HG02610 (cell line): ENCODE measurements around the gene ZNF813.
"Not testable (repeated sequence)": the region's sequence is repeated elsewhere in the genome, so short reads cannot be mapped to it uniquely, and the experiment has no call there.

Experiments
- ATAC-seq: cut with Tn5 transposase; IDR thresholded peaks from one replicate; pipeline ENCODE4 v1.9.1; 2021; ENCODE audit warnings: mild to moderate bottlenecking, moderate library complexity; ENCODE audit not compliant: unreplicated experiment

Gene ZNF813

DNA sequence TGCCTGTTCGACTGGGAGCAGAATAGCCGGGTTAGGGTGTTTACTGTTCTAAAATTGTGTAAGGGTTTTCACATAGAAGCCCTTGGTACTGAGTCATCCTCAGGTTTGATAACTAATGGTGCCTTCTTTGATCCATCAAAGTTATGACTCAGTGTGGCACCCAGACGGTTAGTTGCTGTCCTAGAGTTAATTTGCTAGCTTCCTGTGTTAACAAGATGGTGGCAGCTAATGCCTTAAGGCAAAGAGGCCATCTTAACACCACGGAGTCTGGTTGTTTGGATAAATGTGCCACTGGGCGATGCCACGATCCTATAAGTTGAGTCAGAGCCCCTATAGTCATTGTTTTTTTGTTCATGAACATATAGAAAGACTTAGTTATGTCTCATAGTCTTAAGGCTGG, 7.9 kb downstream of the ZNF813 start:
- ATAC-seq = not testable (repeated sequence)

DNA sequence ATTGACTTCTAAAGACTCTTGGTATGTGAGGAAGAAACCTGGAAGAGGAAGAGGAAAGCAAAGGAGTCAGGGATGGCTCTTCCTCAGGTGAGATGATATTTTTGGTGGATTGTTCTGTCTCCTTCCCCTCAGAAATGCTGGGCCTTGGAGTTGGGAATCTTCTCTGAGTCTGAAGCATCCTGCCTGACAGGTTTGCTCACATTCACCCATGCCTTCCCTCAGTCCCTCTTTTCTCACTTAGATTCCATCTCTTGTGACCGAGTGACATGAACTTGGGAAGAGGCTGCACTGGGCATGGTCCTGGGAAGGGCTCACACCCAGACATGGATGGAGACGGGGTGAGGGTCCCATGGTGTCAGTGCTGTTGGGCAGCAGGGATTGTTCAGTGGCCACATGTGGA, 16.2 kb downstream of the ZNF813 start:
- ATAC-seq = not testable (repeated sequence)

DNA sequence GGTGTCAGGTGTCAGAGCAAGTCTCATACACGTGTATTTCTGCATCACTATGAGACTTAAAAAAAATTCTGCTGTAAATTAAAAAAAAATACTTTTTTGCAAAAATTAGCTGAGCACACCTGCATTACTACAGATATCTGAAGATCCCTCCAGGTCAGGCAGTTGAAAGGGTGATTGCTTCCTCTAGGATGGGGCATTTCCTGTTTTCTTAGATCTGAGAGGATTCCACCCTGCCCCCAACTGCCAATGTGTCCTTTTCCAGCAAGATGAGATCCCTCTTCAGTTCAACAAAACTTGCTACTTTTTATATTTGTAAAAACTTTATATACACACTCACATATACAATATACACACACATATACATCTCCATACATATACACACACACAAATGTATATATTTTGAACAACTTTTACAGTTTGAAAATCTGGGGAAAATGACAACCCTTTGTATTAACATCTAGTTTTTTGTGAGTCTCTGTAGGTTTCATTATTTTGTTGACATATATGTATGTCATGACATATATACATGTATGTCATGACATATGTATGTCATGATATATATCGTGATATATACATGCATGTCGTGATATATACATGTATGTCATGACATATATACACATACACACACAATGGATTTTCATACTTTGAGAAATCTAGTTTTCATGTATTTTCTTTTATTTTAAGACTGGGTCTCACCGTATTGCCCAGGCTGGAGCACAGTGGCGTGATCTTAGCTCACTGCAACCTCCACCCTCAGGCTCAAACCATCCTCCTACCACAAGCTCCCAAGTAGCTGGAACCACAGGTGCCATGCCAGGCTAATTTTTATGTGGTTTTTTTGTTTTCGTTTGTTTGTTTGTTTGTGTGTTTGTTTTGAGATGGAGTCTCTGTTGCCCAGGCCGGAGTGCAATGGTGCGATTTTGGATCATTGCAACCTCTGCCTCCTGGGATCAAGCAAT, 17.8 kb downstream of the ZNF813 start:
- ATAC-seq = no peak

DNA sequence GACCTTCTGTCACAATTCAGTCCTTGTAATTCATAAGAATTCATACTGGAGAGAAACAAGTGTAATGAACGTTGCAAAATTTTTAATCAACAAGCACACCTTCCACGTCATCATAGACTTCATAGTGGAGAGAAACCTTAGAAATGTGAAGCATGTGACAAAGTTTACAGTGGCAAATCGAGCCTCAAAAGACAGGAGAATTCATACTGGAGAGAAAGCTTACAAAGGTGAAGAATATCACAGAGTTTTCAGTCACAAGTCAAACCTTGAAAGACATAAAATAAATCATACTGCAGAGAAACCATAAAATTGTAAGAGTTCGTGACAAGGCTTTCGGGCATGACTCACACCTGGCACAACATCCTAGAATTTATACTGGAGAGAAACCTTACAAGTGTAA, 24.6 kb downstream of the ZNF813 start:
- no peak for ATAC-seq

DNA sequence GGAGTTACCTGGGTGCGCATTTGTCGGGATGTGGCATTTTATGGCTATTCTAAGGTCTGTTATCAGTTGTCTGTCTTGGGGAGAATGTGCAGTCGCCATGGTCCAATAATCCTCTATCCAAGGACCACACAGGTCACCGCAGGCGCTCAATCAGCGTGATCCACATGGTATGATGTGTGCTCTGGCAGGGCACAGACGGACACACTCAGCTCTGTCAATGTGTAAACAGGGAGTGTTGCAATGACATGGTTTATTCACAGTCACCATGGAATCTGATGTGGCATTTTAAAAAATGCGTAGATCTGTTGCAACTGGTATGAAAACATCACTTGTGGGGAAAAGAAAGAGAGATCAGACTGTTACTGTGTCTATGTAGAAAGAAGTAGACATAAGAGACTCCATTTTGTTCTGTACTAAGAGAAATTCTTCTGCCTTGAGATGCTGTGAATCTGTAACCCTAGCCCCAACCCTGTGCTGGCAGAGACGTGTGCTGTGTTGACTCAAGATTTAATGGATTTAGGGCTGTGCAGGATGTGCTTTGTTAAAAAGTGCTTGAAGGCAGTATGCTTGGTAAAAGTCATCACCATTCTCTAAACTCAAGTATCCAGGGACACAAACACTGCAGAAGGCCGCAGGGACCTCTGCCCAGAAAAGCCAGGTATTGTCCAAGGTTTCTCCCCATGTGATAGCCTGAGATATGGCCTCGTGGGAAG, 29.9 kb downstream of the ZNF813 start:
- not testable (repeated sequence) for ATAC-seq

DNA sequence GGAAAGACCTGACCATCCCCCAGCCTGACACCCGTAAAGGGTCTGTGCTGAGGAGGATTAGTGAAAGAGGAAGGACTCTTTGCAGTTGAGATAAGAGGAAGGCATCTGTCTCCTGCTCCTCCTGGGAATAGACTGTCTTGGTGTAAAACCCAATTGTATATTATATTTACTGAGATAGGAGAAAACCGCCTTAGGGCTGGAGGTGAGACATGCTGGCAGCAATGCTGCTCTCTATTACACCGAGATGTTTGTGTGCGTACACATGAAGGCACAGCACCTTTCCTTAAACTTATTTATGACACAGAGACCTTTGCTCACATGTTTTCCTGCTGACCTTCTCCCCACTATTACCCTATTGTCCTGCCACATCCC, 30.5 kb downstream of the ZNF813 start:
- not testable (repeated sequence) for ATAC-seq

DNA sequence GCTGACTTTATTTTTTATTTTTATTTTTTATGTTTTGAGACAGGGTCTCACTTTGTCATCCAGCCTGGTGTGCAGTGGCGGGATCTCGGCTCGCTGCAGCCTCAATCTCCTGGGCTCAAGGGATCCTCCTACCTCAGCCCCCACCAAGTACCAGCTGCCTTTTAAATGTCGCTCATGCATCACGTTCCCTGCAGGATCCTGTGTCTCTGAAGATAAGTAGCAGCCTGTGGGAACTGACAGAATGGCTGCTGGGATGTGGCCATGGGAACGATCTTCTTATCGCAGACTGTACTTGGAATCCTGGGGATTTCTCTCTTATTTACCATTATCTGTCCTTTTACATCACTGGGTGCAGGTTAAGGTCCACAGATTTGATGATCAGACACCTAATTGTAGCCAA, 35.6 kb downstream of the ZNF813 start:
- not testable (repeated sequence) for ATAC-seq

DNA sequence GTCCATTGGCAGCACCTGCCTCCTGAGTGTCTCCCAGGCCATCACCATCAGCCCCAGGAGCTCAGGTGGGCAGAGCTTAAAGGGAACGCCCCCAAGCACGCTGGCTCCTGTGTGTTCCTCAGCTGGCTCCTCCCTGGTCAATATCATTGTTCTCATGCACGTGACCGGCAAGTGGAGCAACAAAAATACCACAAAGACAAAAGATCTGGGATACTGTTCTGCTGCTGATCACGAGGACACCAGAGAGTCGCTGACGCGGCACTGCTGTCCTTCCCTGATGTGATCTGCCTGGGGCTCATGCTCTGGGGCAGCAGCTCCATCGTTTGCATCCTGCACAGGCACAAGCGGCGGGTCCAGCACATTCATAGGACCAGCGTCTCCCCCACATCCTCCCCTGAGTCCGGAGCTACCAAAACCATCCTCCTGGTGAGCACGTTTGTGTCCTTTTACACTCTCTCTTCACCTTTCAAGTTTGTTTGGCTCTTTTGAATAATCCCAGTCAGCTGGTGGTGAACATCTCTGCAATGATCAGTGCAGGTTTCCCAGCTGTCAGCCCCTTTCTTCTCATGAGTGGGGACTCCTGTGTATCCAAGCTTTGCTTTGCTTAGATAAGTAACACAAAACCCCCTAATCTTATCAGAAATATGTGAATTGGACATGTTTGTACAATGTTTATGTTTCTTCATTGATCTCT, 36.3 kb downstream of the ZNF813 start:
- not testable (repeated sequence) for ATAC-seq

DNA sequence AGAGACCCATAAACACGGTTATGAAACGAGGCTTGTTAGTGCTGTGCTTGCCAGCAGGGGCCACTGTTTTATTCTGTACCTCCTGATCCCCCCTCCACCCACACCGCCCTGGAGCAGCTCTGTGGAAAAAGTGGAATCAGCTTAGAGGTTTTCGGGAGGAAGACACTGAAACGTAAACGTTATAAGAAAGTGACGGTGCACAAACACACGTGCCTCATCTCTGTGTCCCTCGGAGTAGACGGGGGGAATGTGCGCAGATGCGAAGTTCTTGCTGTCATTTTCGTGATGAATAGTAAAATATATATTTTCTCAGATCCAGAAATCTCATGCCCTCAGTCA, 36.8 kb downstream of the ZNF813 start:
- not testable (repeated sequence) for ATAC-seq

DNA sequence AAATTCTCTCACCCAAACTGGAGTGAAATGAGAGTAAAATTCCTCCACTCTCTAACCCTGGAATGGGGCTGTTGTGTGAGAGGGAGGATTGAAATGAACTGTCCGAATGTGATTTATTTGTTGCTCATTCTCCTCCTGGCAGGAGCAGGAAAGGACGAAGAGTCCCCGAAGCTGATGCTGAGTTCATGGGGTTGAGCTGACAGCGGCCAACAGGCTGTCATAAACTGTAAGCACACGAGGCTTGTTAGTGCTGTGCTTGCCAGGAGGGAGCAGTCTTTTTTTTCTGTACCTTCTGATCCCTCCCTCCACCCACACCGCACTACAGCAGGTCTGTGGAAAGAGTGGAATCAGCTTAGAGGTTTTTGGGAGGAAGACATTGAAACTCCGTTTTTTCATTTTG, 37.4 kb downstream of the ZNF813 start:
- ATAC-seq = no peak

DNA sequence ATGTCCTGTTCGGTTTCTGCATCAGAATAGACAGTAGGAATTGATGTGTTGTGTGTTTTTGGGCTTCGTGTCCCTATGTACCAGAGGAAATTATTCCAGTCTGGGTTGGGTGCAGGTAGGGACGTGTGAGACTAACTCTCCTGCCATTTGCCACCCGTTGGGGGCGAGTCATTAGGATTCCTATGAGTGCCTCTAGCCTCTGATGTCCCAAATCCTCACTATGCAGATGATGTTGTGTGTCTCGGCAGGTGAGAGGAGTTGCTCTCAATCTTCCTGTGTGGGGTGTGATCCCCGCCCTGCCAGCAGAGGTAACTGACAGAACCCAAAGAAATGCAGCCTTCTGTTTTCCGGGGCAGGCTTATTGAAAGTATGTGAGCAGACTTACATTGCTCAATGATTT, 39.2 kb downstream of the ZNF813 start:
- no peak for ATAC-seq

DNA sequence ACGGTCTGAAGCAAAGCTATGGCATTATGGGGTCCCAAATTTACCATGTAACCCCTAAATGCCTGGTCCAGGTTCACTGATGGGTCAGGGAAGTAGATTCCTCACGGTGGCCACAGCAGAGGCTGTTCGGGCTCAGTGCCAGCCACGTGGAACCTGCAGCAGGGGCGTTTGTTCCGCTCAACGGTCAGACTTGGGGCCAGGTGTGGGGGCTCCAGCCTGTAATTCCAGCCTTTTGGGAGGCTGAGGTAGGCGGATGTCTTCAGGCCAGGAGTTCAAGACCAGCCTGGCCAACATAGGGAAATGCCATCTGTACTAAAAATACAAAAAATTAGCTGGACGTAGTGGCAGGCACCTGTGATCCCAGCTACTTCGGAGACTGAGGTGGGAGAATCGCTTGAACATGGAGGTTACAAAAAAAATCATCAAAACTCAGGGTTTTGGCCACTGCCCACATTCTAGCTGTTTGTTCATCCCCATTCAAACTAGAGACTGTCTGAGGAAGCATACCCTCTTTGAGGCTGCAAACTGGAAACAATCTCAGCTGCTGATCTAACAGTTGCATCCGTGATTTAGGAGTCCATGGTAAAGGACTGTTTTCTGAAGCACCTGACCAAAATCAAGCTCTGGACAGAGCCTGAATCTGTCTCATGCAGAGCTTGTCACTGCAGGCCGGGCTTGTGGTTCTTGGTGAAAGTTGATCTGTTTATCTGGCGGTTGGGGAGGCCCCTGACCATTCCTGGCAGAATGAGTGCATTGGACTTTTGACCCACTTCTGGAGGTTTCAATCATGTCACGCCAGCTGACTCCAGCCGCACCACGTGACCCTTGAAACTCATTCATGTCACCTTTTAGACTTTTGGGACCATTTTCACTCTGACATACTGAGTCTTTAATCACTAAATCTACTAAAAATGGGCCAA, 40.2 kb downstream of the ZNF813 start:
- no peak for ATAC-seq

DNA sequence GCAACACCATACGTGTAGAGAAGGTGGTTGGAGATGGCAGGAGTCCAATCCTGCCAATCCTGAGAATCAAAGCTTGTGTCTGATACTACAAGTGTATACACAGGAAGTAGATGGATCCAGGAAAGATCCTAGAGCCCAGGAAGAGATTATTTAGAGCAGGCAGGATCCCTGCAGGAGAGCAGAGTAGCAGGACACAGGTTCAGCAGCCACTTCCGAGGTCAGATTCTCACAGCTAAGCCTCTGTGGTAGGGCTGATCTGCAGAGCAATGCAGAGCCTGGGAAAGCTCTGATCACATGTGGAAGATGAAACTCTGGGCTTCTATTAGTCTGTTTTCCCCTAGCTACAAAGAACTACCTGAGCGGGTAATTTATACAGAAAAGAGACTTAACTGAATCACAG, 41.9 kb downstream of the ZNF813 start:
- no peak for ATAC-seq

DNA sequence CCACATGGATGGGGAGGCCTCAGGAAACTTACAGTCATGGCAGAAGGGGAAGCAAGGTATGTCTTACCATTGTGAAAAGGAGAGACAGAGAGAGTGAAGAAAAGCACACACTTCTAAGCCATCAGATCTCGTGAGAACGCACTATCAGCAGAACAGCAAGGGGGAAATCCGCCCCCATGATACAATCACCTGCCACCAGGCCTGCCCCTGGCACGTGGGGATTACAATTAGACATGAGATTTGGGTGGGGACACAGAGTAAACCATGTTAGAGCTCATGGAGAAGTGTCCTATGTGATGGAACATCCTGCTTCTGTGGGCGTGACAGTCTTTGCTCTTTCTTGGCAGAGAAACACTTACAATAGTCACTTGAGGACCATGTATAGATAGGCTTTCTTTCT, 42.3 kb downstream of the ZNF813 start:
- no peak for ATAC-seq

DNA sequence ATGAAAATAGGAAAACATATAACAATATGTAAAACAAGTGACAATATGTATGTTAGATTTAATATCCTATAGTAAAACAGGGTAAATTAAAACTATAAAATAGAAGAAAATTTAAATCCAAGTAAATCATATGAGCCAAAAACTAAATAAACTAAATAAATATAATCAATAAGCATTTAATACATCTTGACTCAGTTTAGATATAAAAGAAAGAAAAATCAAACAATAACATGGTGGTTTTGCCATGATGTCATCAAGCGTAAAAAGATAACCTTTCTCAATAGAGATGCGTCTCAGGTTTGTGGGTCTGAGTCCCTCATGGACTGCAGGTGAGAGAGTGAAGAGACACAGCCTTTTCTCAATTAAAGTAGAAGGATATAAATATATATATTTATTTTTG, 43.8 kb downstream of the ZNF813 start:
- no peak for ATAC-seq

DNA sequence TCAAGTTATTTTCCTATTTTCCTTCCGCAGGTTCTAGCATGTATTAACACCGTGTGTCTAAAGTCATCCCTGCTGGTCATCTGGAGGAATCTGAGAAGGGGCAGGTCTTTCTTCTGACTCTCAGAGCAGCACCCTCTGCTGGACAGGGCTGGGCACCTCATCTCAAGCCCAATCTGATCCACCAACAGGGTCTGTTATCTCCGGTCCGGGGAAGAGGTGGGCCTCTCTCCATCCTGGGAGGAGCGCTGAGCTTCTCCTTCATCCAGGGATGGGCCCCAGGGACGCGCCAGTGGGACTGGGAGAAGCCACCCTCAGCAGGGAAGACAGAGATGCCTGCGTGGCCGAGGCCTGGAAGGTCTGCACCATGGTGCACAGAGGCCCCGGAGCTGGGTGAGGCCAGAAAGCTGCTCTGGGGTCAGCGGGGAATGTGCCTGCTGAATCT, 44.4 kb downstream of the ZNF813 start:
- ATAC-seq = no peak

DNA sequence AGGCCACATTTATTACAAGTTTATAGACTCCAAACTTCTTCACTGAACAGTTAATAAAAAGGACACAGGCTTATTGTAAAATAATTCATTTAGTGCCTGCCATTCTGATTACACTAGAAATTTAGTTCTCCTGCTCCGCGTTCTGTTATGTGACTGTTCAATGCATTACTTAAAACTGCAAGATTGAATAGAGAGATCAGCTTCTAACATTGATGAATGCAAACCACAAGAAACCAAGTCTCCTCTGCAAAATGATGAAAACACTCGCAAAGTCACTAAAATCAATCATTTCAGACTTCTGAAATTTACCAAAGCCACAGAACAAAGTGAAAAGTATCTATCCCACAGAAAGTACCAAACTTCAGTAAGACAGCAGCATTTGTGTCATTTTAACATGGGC, 47.5 kb downstream of the ZNF813 start:
- ATAC-seq = not testable (repeated sequence)

DNA sequence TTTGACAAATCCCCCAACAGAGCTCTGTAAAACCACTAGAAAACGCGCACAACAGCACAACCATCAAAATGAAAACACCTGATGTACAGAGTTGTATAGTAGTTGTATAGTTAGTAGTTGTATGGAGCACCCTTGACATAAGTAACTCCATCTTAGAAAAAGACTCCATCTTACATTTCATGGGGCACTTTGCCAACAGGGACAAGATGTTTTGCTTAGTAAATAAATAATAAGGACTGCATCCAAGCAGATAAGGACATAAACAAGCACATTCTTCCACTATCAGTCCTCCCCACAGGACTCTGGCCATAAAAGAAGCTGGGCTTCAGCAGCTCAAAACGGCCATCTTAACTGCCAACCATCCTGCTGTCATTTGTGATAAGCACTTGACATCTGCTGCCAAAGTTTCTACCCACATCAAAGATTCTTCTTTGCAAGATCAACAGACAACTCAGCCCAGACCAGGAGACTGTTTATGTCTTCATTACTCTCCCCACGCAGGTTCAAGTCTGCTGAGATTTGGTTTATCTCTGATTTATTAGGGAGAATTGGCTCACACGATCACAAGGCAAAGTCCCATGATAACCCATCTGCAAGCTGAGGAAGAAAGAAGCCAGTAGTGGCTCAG, 49.7 kb downstream of the ZNF813 start:
- no peak for ATAC-seq

DNA sequence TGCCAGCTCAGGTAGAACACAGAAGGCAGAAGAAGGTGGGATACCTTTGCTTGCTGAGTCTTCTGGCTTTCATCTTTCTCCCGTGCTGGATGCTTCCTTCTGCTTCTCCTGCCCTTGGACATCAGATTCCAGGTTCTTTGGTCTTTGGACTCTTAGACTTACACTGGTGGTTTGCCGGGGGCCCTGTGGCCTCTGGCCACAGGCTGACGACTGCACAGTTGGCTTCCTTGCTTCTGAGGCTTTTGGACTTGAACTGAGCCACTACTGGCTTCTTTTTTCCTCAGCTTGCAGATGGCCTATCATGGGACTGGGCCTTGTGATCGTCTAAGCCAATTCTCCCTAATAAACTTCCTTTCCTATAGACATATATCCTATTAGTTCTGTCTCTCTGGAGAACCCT, 50.6 kb downstream of the ZNF813 start:
- no peak for ATAC-seq

DNA sequence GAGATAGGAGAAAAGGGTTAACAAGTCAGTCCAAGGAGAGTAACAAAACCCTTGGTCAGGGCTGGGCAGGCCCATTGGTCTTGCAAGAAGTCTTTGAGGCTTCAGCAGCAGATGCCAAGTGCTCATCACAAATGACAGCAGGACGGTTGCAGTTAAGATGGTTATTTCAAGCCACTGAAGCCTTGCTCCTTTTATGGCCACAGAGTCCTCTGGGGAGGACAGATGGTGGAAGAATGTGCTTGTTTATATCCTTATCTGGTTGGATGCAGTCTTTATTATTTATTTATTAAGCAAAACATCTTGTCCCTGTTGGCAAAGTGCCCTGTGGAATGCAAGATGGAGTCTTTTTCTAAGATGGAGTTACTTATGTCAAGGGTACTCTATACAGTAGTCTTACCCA, 51.2 kb downstream of the ZNF813 start:
- ATAC-seq = no peak
